Measurements from ENCODE around the gene GTF2F1. TPM values are rescaled to one million over a fixed set of nuclear protein-coding genes. Genes with fewer than 3 reads are reported as not detected.
"Not testable (repeated sequence)": the region's sequence is repeated elsewhere in the genome, so short reads cannot be mapped to it uniquely, and the experiment has no call there.

Gene GTF2F1
- total RNA-seq, 1 donor from 2014 or later = 65.9 TPM

GRCh38 chr19:6417713-6418561 is 25.0 kb upstream of the GTF2F1 start:
- no peak for DNase-seq (ENCODE audit: low read depth, low spot score)

- DNase-seq (ENCODE audit: low read depth, low spot score) = no peak
These were observed 23.9 kb upstream of the GTF2F1 start for GRCh38 chr19:6416658-6417405.

- DNase-seq (ENCODE audit: low read depth, low spot score) = no peak
These were observed 22.7 kb upstream of the GTF2F1 start for GRCh38 chr19:6415591-6416190.

- DNase-seq (ENCODE audit: low read depth, low spot score) = no peak
These were observed 22.0 kb upstream of the GTF2F1 start for GRCh38 chr19:6414793-6415590.

- DNase-seq (ENCODE audit: low read depth, low spot score) = no peak
These were observed 21.0 kb upstream of the GTF2F1 start for GRCh38 chr19:6413721-6414643.

- no peak for DNase-seq (ENCODE audit: low read depth, low spot score)
These were observed 20.3 kb upstream of the GTF2F1 start for GRCh38 chr19:6413291-6413690.

GRCh38 chr19:6412447-6413091 is 19.6 kb upstream of the GTF2F1 start:
- DNase-seq (ENCODE audit: low read depth, low spot score) = no peak

GRCh38 chr19:6412061-6412446 is 19.1 kb upstream of the GTF2F1 start:
- no peak for DNase-seq (ENCODE audit: low read depth, low spot score)

- no peak for DNase-seq (ENCODE audit: low read depth, low spot score)
These were observed 16.4 kb upstream of the GTF2F1 start for GRCh38 chr19:6409346-6409745.

- no peak for DNase-seq (ENCODE audit: low read depth, low spot score)
These were observed 13.4 kb upstream of the GTF2F1 start for GRCh38 chr19:6406401-6406800.

GRCh38 chr19:6402837-6403608 is 10.1 kb upstream of the GTF2F1 start:
- peak; percentile 63 for DNase-seq (ENCODE audit: low read depth, low spot score)

- DNase-seq (ENCODE audit: low read depth, low spot score) = no peak
These were observed 9.1 kb upstream of the GTF2F1 start for GRCh38 chr19:6402058-6402457.

- DNase-seq (ENCODE audit: low read depth, low spot score) = not testable (repeated sequence)
These were observed 7.3 kb upstream of the GTF2F1 start for GRCh38 chr19:6400062-6400944.

GRCh38 chr19:6396305-6396704 is 3.3 kb upstream of the GTF2F1 start:
- no peak for DNase-seq (ENCODE audit: low read depth, low spot score)

- no peak for DNase-seq (ENCODE audit: low read depth, low spot score)
These were observed 1.9 kb upstream of the GTF2F1 start for GRCh38 chr19:6394831-6395230.

- no peak for DNase-seq (ENCODE audit: low read depth, low spot score)
These were observed 1.0 kb upstream of the GTF2F1 start for GRCh38 chr19:6393983-6394412.

GRCh38 chr19:6392221-6393073 is 517 bp downstream of the GTF2F1 start:
- DNase-seq (ENCODE audit: low read depth, low spot score) = no peak

Measured in pulmonary artery endothelial cell (primary cell).